ENCODE measurements around the gene INAFM1. TPM values are rescaled to one million over a fixed set of nuclear protein-coding genes. Genes with fewer than 3 reads are reported as not detected.

Gene INAFM1
- total and polyA plus RNA-seq, 9 of the 15 experiments (the other 6 are each of a cell fraction or from before 2014, with no cell fraction given), result 0.71 to 30.9 (median 3.1) TPM

GRCh38 chr19:47305309-47305751, 30.6 kb downstream of the INAFM1 start (continued):
- TF ChIP-seq TAF1 (IDR thresholded peaks at IDR 0.05; ENCODE audit: control insufficient read depth, extremely low read depth, insufficient read depth, low read length, severe bottlenecking) (no peak), TSC22D4 (tag; IDR thresholded peaks at IDR 0.05) (no peak), L3MBTL2 (IDR thresholded peaks at IDR 0.05) (peak; percentile 91), RUNX1 (IDR thresholded peaks at IDR 0.05; ENCODE audit: low read depth) (no peak), ZNF184 (CRISPR knock-in tag; IDR thresholded peaks at IDR 0.05) (no peak), MBD2 (IDR thresholded peaks at IDR 0.05; ENCODE audit: borderline replicate concordance, low read depth) (no peak), CBFB (CRISPR knock-in tag; IDR thresholded peaks at IDR 0.05) (no peak), SMC3 (conservative IDR thresholded peaks at IDR 0.05; ENCODE audit: insufficient read depth, low read depth, low read length) (peak; percentile 42; the same call in 1 of the 2 replicates), ZKSCAN3 (CRISPR knock-in tag; IDR thresholded peaks at IDR 0.05) (no peak), ZNF445 (CRISPR knock-in tag; IDR thresholded peaks at IDR 0.05; ENCODE audit: low read depth) (no peak), HDAC3 (IDR thresholded peaks at IDR 0.05; ENCODE audit: borderline replicate concordance, partially characterized antibody) (peak; percentile 83), NR2C1 (IDR thresholded peaks at IDR 0.05) (no peak), NR2C1 (tag; IDR thresholded peaks at IDR 0.05) (no peak), MTF1 (CRISPR knock-in tag; IDR thresholded peaks at IDR 0.05; ENCODE audit: borderline replicate concordance) (no peak), ADNP (tag; IDR thresholded peaks at IDR 0.05) (0 out of 2 replicates have a peak, but pooled peaks have one; percentile 13), CREBBP (IDR thresholded peaks at IDR 0.05; ENCODE audit: low read depth, low read length) (no peak), ESRRB (CRISPR knock-in tag; IDR thresholded peaks at IDR 0.05; ENCODE audit: borderline replicate concordance) (no peak), HDAC1 (IDR thresholded peaks at IDR 0.05) (peak in 1 of 2 experiments; percentile 35; a peak in 1 of 4 replicates), ILF3 (IDR thresholded peaks at IDR 0.05; ENCODE audit: borderline replicate concordance) (no peak), PREB (CRISPR knock-in tag; IDR thresholded peaks at IDR 0.05) (no peak), SMAD4 (CRISPR knock-in tag; conservative IDR thresholded peaks at IDR 0.05) (no peak), ZNF354B (CRISPR knock-in tag; IDR thresholded peaks at IDR 0.05) (no peak), HMGXB4 (CRISPR knock-in tag; IDR thresholded peaks at IDR 0.05) (no peak), EGR1 (conservative IDR thresholded peaks at IDR 0.05) (no peak)
- TF ChIP-seq, protein P1, sequence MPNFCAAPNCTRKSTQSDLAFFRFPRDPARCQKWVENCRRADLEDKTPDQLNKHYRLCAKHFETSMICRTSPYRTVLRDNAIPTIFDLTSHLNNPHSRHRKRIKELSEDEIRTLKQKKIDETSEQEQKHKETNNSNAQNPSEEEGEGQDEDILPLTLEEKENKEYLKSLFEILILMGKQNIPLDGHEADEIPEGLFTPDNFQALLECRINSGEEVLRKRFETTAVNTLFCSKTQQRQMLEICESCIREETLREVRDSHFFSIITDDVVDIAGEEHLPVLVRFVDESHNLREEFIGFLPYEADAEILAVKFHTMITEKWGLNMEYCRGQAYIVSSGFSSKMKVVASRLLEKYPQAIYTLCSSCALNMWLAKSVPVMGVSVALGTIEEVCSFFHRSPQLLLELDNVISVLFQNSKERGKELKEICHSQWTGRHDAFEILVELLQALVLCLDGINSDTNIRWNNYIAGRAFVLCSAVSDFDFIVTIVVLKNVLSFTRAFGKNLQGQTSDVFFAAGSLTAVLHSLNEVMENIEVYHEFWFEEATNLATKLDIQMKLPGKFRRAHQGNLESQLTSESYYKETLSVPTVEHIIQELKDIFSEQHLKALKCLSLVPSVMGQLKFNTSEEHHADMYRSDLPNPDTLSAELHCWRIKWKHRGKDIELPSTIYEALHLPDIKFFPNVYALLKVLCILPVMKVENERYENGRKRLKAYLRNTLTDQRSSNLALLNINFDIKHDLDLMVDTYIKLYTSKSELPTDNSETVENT (CRISPR knock-in tag; IDR thresholded peaks at IDR 0.05), result no peak
- TF ChIP-seq, protein P2, sequence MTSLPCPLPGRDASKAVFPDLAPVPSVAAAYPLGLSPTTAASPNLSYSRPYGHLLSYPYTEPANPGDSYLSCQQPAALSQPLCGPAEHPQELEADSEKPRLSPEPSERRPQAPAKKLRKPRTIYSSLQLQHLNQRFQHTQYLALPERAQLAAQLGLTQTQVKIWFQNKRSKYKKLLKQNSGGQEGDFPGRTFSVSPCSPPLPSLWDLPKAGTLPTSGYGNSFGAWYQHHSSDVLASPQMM (CRISPR knock-in tag; IDR thresholded peaks at IDR 0.05), result no peak

Measured in K562 (cell line).